C4-2B (cell line): ENCODE results near the gene AKAP11.

Experiments used
- H3K27ac ChIP-seq: fragments of 450-650 bp; 2 replicates; pipeline ENCODE4 v1.5.1; 2017
- CTCF ChIP-seq: fragments of 450-650 bp; conservative IDR thresholded peaks from 2 replicates; pipeline ENCODE4 v1.5.1; 2017; ENCODE audit warnings: mild to moderate bottlenecking
- ZFX ChIP-seq: fragments of 450-650 bp; IDR thresholded peaks from 2 replicates; pipeline ENCODE4 v1.6.1; 2017

Gene AKAP11

DNA sequence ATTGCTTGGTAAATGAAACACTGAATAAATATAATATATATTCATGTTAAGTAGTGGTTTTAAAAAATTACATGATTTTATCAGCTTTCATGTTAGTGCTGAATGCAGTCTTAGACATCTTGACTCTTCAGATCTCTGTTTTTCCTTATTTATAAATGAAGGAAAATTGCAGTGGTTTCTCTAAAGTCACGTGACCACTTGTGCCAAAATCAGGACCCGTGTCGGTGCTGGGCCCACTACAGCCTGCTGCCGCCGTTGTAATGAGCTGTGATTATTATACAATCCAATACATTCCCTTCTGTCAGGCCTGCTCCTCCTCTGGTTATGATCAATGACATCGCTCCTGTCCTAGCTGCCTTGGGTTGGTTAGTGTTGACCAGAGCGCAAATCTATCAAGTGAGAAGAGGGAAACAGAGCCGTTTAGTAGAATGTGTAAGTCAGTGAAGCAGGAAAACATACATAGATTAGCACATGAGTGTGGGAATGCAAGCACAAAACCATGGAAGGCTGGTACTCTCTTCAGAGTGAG lies 88.2 kb downstream of the AKAP11 start:
- no peak for TF ChIP-seq ZFX
- TF ChIP-seq CTCF, result no peak
- no peak overlapping the region for H3K27ac ChIP-seq

DNA sequence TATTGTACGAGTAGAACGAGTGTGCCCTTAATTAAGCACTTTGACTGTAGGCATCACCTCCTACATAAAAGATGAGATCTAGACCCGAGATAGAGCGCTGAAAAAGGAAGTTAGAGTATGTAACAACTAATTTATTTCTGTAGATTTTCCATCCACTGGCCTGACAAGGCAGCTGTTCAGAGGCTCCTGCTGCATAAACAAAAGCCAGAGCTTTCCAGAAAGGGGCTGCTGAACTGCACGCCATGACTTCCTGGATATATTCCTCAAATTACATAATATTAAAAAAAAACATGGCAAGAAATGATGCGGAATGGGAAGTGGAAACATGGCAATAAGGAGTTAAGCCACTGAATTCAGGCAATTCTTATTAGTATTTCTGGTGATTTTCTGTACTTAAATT lies 89.7 kb downstream of the AKAP11 start:
- H3K27ac ChIP-seq, result no peak overlapping the region

DNA sequence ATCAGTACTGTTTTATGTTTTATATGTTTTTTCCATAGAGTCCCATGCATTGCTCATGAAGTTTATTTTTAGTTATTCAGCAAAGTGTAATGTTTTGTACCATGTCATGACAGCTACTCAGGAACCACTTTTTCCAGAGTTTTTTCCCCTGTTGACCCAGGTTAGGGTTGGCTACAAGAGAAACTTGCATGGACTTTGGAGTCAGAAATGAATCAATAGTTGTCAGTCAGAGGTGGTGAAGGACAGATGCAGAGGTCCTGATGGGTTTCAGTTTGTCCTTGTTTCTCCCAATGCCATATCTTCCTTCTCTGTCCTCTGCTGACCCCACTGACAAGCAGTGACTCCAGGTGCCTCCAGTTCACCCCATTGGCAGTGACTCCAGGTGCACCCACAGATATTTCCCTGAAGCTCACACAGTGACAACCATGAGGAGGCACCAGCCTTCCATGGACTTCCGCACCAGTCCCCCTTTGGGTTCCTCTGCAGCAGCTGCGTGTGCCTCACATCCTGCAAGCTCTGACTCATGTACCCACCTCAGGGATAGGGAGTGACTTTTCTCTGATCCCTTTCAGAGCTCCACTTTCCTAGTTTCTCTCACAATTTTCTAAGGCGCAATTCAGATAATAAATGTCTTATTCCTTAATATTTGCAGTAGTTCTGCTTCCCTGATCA lies 92.1 kb downstream of the AKAP11 start:
- TF ChIP-seq CTCF (no peak), ZFX (no peak)
- no peak overlapping the region for H3K27ac ChIP-seq

More for the DNA sequence above, 89.7 kb downstream of the AKAP11 start:
- TF ChIP-seq CTCF (no peak), ZFX (no peak)

- no peak for TF ChIP-seq CTCF
- TF ChIP-seq ZFX, result no peak
- H3K27ac ChIP-seq, result no peak overlapping the region
Measured at GRCh38 chr13:42364613-42365000, 92.7 kb downstream of the AKAP11 start.

GRCh38 chr13:42367831-42368230 lies 95.9 kb downstream of the AKAP11 start:
- no peak for TF ChIP-seq ZFX
- no peak for TF ChIP-seq CTCF
- H3K27ac ChIP-seq, result no peak overlapping the region

DNA sequence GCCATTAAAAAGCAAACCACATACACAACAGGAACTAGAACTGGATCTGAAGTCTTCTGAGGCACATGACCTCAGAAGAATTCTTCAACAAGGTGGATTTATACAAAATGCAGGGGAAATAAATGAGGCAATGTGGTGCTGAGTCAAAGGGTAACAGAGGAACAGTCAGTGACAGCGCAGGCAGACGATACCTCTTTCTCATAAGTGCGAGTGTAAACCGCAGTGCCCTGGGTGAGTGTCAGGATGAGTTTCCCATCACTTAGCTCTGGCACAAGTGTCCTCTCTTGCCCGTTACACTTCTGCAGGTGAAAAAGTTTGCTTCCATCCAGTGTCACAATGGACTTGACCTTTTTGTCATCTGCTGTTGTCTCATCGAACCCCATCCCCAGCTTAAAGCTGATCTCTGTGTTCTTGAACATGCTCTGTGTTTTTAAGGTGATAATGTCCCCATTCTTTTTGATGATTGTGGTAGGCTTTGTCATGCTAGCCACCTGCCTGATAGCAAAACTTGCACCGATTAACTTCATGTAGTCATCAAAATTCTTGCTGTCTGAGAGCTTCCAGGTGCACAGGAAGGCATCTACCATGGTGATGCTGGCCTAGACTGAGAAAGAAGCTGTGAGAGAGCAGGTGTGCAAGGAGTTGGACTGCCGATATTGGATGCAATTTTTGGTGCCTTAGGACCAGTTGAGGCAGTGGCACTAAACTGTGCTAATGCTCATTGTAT lies 97.3 kb downstream of the AKAP11 start:
- TF ChIP-seq CTCF (no peak), ZFX (no peak)
- no peak overlapping the region for H3K27ac ChIP-seq

DNA sequence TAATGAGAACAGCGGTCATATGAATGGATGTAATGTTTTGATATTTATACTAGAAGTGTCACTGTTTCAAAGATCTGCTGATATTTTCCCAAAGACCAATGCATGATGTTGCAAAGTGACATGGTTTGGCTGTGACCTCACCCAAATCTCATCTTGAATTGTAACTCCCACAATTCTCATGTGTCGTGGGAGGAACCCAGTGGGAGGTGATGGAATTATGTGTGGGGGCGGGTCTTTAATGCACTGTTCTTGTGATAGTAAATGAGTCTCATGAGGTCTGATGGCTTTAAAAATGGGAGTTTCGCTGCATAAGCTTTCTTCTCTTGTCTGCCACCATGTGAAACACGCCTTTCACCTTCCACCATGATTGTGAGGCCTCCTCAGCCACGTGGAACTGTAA lies 98.3 kb downstream of the AKAP11 start:
- no peak overlapping the region for H3K27ac ChIP-seq
- no peak for TF ChIP-seq CTCF
- no peak for TF ChIP-seq ZFX
